GM12801 (cell line): ENCODE data around the gene FLOT2.

Source experiments
- TF ChIP-seq, protein P1 (sequence below): IDR thresholded peaks from one replicate; pipeline ENCODE4 v1.5.1; 2011; ENCODE audit warnings: control low read depth; ENCODE audit not compliant: insufficient read length; ENCODE audit errors: extremely low read depth

Gene FLOT2

DNA sequence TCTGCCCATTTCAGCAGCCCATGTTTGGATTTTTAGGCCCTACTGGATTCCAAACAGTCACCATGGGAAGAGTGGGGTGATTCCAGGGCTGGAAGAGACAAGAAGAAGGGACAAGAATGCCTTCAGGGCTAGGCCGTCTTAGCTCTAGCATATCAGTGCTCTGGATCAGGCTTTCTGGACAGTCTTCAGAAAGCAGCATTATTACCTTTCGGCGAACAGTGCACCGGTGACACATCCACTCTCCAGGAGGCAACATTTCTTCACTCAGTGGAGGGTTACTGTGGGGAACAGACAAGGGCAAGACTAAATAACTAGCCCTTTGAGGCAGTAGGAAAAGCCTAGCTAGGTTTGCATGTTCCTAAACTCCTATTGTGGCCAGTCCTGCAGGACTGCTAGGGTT, 29.3 kb upstream of the FLOT2 start:
- TF ChIP-seq, protein P1, sequence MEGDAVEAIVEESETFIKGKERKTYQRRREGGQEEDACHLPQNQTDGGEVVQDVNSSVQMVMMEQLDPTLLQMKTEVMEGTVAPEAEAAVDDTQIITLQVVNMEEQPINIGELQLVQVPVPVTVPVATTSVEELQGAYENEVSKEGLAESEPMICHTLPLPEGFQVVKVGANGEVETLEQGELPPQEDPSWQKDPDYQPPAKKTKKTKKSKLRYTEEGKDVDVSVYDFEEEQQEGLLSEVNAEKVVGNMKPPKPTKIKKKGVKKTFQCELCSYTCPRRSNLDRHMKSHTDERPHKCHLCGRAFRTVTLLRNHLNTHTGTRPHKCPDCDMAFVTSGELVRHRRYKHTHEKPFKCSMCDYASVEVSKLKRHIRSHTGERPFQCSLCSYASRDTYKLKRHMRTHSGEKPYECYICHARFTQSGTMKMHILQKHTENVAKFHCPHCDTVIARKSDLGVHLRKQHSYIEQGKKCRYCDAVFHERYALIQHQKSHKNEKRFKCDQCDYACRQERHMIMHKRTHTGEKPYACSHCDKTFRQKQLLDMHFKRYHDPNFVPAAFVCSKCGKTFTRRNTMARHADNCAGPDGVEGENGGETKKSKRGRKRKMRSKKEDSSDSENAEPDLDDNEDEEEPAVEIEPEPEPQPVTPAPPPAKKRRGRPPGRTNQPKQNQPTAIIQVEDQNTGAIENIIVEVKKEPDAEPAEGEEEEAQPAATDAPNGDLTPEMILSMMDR: no peak

DNA sequence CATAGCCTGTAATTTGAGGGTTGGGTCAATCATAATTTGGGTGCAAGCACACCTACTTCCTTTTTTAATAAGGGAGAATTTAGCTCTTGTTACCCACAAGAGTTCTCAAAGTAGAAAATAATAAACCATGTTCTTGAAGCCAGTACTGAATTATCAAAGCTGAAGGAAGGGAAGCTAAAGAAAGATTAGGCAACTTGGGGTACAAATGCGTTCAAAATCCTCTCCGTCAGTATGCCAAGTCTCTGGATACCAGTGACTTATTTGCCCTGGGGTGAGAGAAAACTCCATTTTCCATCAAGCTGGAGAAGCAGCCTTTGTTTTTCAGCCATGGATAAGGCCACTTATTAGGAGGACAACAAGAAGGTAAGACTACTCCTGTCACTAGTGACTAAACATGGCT, 28.8 kb upstream of the FLOT2 start:
- TF ChIP-seq, protein P1: no peak

DNA sequence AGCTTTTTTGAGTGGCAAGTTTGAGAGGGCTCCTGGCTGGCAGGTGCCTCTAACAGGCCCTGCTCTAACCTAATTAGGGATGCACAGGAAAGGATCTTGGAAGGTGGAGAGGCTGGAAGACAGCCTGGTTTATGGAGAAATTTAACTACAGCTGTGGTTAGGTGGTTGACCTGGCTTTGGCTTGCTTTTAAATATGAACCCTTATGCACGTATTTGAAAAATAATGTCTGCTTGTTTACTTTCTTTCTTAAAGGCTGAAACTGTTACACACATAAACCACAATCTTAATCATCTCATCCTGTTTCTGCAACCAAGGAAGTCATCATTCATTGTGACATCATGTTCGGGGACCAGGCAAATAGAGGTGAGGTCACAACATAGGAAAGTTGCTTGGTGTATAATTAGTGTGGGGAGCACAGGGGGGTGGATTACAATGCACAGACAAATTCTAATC, 28.4 kb upstream of the FLOT2 start:
- TF ChIP-seq, protein P1: no peak

DNA sequence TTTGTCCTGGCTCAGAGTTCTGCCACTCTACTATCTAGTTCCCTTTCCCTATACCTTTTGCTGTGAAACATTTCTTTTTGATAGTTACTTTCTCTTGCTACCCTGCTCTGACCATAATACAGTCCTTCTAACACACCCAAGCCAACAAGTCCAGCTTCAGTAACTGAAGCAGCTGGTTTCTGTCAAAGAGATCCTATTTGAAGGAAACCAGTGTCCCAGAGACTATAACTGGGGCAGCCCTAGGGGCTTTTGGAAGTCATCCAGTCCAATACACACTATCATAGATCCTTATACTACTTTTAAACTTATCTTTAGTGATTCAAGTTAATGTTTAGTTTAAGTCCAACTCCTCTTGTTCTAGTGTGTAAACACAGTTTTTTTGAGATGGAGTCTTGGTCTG, 22.7 kb upstream of the FLOT2 start:
- TF ChIP-seq, protein P1: no peak

DNA sequence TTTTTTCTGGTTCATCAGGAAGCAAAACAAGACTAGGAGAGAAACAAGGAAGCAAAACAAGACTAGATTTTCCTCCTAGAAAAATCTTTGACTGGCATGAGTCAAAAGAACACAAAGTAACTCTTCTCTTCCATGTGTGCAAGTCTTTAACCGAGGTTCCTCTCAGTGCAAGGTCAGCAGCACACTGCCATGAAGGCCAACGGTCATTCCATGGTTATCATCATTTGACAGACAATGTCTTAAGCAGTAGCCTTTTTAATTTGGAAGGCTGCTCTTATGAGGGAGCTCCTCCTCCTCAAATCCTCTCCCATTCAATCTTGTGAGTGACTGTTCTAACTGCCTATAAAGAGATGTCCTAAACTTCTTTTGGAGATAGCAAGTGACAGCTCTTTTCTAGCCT, 20.8 kb upstream of the FLOT2 start:
- TF ChIP-seq, protein P1: no peak

DNA sequence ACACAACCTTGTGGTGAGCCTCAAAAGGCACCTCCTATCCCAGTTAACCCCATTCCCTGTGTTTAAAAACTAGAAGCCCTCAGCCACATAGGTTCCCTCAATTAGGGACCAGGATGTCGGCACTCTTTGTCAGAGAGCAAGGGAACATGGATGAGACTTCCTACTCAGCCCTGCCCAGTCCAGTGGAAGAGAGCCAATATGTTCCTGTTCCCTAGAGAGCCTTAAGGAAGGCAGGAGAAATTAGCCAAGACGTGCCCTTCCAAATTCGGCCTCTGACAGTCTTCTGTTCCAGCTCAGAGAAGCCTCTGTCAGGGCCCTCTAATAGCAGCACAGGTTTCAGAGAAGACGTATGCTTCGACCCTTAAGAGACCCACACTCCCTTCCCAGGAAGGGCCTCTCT, 19.9 kb upstream of the FLOT2 start:
- TF ChIP-seq, protein P1: no peak

DNA sequence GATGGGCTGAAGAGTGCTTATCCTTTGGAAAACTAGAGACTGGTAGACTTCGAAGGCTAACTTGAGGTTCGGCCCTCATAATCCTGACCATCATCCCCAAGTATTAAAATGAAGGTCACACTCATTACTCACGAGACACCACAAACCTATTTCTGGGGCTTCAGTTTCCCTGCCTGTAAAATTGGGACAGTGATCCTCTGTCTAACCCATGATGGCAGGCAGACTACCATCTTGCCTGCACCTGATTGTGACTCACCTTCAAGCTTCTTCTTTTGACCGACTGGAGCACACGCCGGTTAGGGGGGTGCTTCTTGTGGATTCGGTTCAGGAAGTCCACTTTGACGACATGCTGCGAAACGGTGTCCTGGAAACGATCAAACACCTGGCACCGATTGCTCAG, 19.5 kb upstream of the FLOT2 start:
- TF ChIP-seq, protein P1: no peak
